Body of pancreas (tissue), 4 donors: ENCODE results near the gene TMEM234.

Experiments used
- CTCF ChIP-seq, 7 experiments: fragments of 450-650 bp in 4 of 7; fragments of 200-600 bp in 3 of 7; sonication (generic) in 3 of 7; IDR thresholded peaks; one replicate each; pipeline ENCODE4 v1.5.1; 2016 to 2019; ENCODE audit warnings: antibody characterized with exemption in 7 of 7
- POLR2A ChIP-seq, 3 donors: fragments of 450-650 bp; IDR thresholded peaks; one replicate each; pipeline ENCODE4 v1.6.1; 2016; ENCODE audit warnings: antibody characterized with exemption in 3 of 3, mild to moderate bottlenecking in 2 of 3

- TF ChIP-seq CTCF (IDR thresholded peaks at IDR 0.05) (no peak), POLR2A (IDR thresholded peaks at IDR 0.05) (no peak)
Measured at GRCh38 chr1:32228771-32229170, 6.6 kb upstream of the TMEM234 start.
